Stimulated activated CD4-positive, alpha-beta T cell treated with anti-CD3 and anti-CD28 coated beads, Interleukin-1b, Interleukin-23, amount 100 ng/mL, for 24 hours (primary cell): ENCODE data around the gene MYH9.

Source experiments
- DNase-seq, 4 experiments: peaks; one replicate each; pipeline ENCODE4 v3.0.0-alpha.2; 2020; ENCODE audit warnings: low read depth in 4 of 4, low spot score in 1 of 4

The MYH9 gene

GRCh38 chr22:36386900-36387708 lies 663 bp downstream of the MYH9 start:
- no peak for DNase-seq

- DNase-seq, result peak in 2 of 4 experiments; percentile 43 to 62
Observed at GRCh38 chr22:36386351-36386899, 1.3 kb downstream of the MYH9 start.

- peak in 2 of 4 experiments; percentile 58 to 67 for DNase-seq
Observed at GRCh38 chr22:36385491-36386350, 2.0 kb downstream of the MYH9 start.

GRCh38 chr22:36384766-36385481 lies 2.8 kb downstream of the MYH9 start:
- DNase-seq, result no peak

GRCh38 chr22:36383110-36383581 lies 4.6 kb downstream of the MYH9 start:
- no peak for DNase-seq

- no peak for DNase-seq
Observed at GRCh38 chr22:36381513-36382128, 6.1 kb downstream of the MYH9 start.

GRCh38 chr22:36379593-36380361 lies 8.0 kb downstream of the MYH9 start:
- DNase-seq, result no peak

- DNase-seq, result no peak
Observed at GRCh38 chr22:36378869-36379217, 8.9 kb downstream of the MYH9 start.

- no peak for DNase-seq
Observed at GRCh38 chr22:36378080-36378868, 9.5 kb downstream of the MYH9 start.

GRCh38 chr22:36377022-36377631 lies 10.6 kb downstream of the MYH9 start:
- no peak for DNase-seq

GRCh38 chr22:36376265-36376664 lies 11.5 kb downstream of the MYH9 start:
- DNase-seq, result no peak

- no peak for DNase-seq
Observed at GRCh38 chr22:36375071-36375980, 12.4 kb downstream of the MYH9 start.

- DNase-seq, result peak in 2 of 4 experiments; percentile 49 to 63
Observed at GRCh38 chr22:36374603-36375024, 13.2 kb downstream of the MYH9 start.

GRCh38 chr22:36373258-36373579 lies 14.5 kb downstream of the MYH9 start:
- DNase-seq, result no peak

- no peak for DNase-seq
Observed at GRCh38 chr22:36371920-36372319, 15.8 kb downstream of the MYH9 start.

- no peak for DNase-seq
Observed at GRCh38 chr22:36369922-36370791, 17.6 kb downstream of the MYH9 start.
